GM23248 (cell line): ENCODE measurements around the gene TULP4.

Experiments
- EZH2 ChIP-seq: fragments of 200-600 bp; sonication (generic); IDR thresholded peaks from 2 replicates; pipeline ENCODE4 v1.6.1; 2018; ENCODE audit warnings: antibody characterized with exemption, mild to moderate bottlenecking; ENCODE audit not compliant: insufficient read depth, poor library complexity, severe bottlenecking
- EZH2phosphoT487 ChIP-seq: fragments of 200-600 bp; sonication (generic); IDR thresholded peaks from 2 replicates; pipeline ENCODE4 v1.6.1; 2018; ENCODE audit warnings: antibody characterized with exemption, moderate library complexity, mild to moderate bottlenecking, low read depth; ENCODE audit not compliant: insufficient read depth

GRCh38 chr6:158457131-158457530 is 144.9 kb downstream of the TULP4 start:
- no peak for TF ChIP-seq EZH2
- TF ChIP-seq EZH2phosphoT487: no peak
